CD4-positive, alpha-beta memory T cell (primary cell): Measurements from ENCODE around the gene PALLD. TPM values are rescaled to one million over a fixed set of nuclear protein-coding genes. Genes with fewer than 3 reads are reported as not detected.

Experiments
- CTCF ChIA-PET: fragments of 350-600 bp; sonication (Branson Sonifier 250); formaldehyde crosslinking; loops from one replicate; lab custom pipeline; 2021; ENCODE audit warnings: inconsistent platforms; ENCODE audit not compliant: partially characterized antibody; lab: Charles Lee
- POLR2A ChIA-PET: fragments of 350-600 bp; sonication (Branson Sonifier 250); formaldehyde crosslinking; loops from one replicate; lab custom pipeline; 2021; ENCODE audit not compliant: partially characterized antibody; lab: Charles Lee
- DNase-seq, 5 donors: peaks; one replicate each; pipeline versions ENCODE4 v3.0.0 to v3.0.0-alpha.2; 2020 to 2022; ENCODE audit warnings: mixed read lengths in 1 of 5
- H3K27ac ChIP-seq: one replicate; pipeline ENCODE4 v1.7.0; 2013; ENCODE audit warnings: low read depth, low read length
- H3K27me3 ChIP-seq: 2 replicates; pipeline ENCODE4 v1.7.0; 2013; ENCODE audit warnings: mild to moderate bottlenecking, low read length, moderate library complexity; ENCODE audit not compliant: insufficient read depth
- H3K36me3 ChIP-seq: 2 replicates; pipeline ENCODE4 v1.7.0; 2013; ENCODE audit warnings: mild to moderate bottlenecking, low read length, moderate library complexity; ENCODE audit not compliant: insufficient read depth
- H3K4me1 ChIP-seq: 2 replicates; pipeline ENCODE4 v1.7.0; 2013; ENCODE audit warnings: mild to moderate bottlenecking, low read length, moderate library complexity; ENCODE audit not compliant: insufficient read depth
- H3K4me3 ChIP-seq, 2 donors: one replicate each; pipeline ENCODE4 v1.7.0; 2013; ENCODE audit warnings: low read length in 2 of 2, mild to moderate bottlenecking in 1 of 2
- H3K9me3 ChIP-seq, 2 donors: one replicate each; pipeline ENCODE4 v1.7.0; 2013; ENCODE audit warnings: low read length in 2 of 2, control low read depth in 1 of 2; ENCODE audit not compliant: control insufficient read depth in 1 of 2
- H3K27ac Mint-ChIP-seq, 7 donors: one replicate each; pipeline ENCODE4 v1.8.0; 2020 to 2021; ENCODE audit warnings: mixed read lengths in 7 of 7, mild to moderate bottlenecking in 6 of 7, inconsistent platforms in 3 of 7, moderate library complexity in 3 of 7
- H3K27me3 Mint-ChIP-seq, 2 donors: one replicate each; pipeline ENCODE4 v1.8.0; 2020 to 2021; ENCODE audit warnings: mixed read lengths in 2 of 2
- H3K36me3 Mint-ChIP-seq, 2 donors: one replicate each; pipeline ENCODE4 v1.8.0; 2020 to 2021; ENCODE audit warnings: mixed read lengths in 2 of 2, inconsistent platforms in 1 of 2, mild to moderate bottlenecking in 1 of 2
- H3K4me1 Mint-ChIP-seq, 4 donors: one replicate each; pipeline ENCODE4 v1.8.0; 2020 to 2021; ENCODE audit warnings: mixed read lengths in 4 of 4, mild to moderate bottlenecking in 1 of 4
- H3K4me3 Mint-ChIP-seq, 8 donors: one replicate each; pipeline ENCODE4 v1.8.0; 2020 to 2021; ENCODE audit warnings: mixed read lengths in 8 of 8, mild to moderate bottlenecking in 7 of 8, moderate library complexity in 6 of 8, inconsistent platforms in 3 of 8
- H3K9me3 Mint-ChIP-seq, 8 donors: one replicate each; pipeline ENCODE4 v1.8.0; 2020 to 2021; ENCODE audit warnings: mixed read lengths in 8 of 8, mild to moderate bottlenecking in 5 of 8, inconsistent platforms in 3 of 8, moderate library complexity in 1 of 8
- intact Hi-C: fragments of 100-400 bp; cut with micrococcal nuclease; formaldehyde crosslinking; loops from one replicate; pipeline ENCODE4 v1.15.1; 2023
- polyA plus RNA-seq, 2 donors: library from polyadenylated mRNA; unstranded; fragments of 300-500 nt; fragmentation: Illumina TruSeq; gene quantifications; one replicate each; pipeline ENCODE4 v1.2.3, GENCODE V29; 2021
- total RNA-seq, 2 experiments: library from RNA; stranded (reverse); gene quantifications; one replicate each; pipeline ENCODE4 v1.2.3, GENCODE V29; 2021

PALLD gene
- total and polyA plus RNA-seq, 4 experiments from 2014 or later: 0.55 to 1.4 (median 1.0) TPM; not detected in 1

DNA sequence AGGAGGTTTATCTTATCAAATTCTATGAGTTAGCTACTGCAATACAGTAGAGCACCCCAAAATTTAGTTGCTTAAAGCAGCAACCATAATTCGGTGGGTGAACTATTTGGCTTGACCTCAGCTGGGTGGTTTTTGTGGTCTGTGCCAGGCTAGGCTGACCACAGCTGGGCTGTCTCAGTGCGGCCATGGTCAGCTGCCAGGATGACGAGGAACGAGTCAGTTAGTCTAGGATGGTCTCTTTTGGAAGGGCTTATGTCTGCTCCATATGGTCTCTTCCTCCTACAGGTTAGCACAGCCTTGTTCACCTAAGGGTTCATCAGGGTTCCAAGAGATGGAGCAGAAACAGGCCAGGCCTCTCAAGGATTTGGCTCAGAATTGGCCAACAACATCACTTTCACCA is 210.4 kb downstream of the PALLD start:
- no peaks in the 10 kb centered on the region for H3K27me3 ChIP-seq
- no peaks in the 10 kb centered on the region for H3K36me3 ChIP-seq
- Mint-ChIP-seq H3K27me3 (no peaks in the 10 kb centered on the region), H3K27ac (no peak overlapping the region), H3K4me3 (no peak overlapping the region), H3K9me3 (no peaks in the 10 kb centered on the region), H3K36me3 (no peaks in the 10 kb centered on the region), H3K4me1 (no peaks in the 10 kb centered on the region)
- no peak overlapping the region for H3K27ac ChIP-seq
- H3K4me1 ChIP-seq: no peaks in the 10 kb centered on the region
- DNase-seq: no peak
- no peak overlapping the region for H3K4me3 ChIP-seq
- H3K9me3 ChIP-seq: no peaks in the 10 kb centered on the region
- ChIA-PET POLR2A (no interaction called here), CTCF (no interaction called here)
- intact Hi-C loops: no loop called here

- Mint-ChIP-seq H3K4me3 (no peak overlapping the region), H3K27me3 (no peaks in the 10 kb centered on the region), H3K36me3 (no peaks in the 10 kb centered on the region), H3K27ac (no peak overlapping the region), H3K4me1 (no peaks in the 10 kb centered on the region), H3K9me3 (no peaks in the 10 kb centered on the region)
- H3K4me1 ChIP-seq: no peaks in the 10 kb centered on the region
- intact Hi-C loops: no loop called here
- H3K9me3 ChIP-seq: no peaks in the 10 kb centered on the region
- H3K27ac ChIP-seq: no peak overlapping the region
- DNase-seq: no peak
- H3K4me3 ChIP-seq: no peak overlapping the region
- no peaks in the 10 kb centered on the region for H3K36me3 ChIP-seq
- no peaks in the 10 kb centered on the region for H3K27me3 ChIP-seq
- ChIA-PET CTCF (no interaction called here), POLR2A (no interaction called here)
These were observed 211.3 kb downstream of the PALLD start for GRCh38 chr4:168708108-168708507.

- Mint-ChIP-seq H3K36me3 (no peaks in the 10 kb centered on the region), H3K9me3 (no peaks in the 10 kb centered on the region), H3K27me3 (no peaks in the 10 kb centered on the region), H3K4me3 (no peak overlapping the region), H3K4me1 (no peaks in the 10 kb centered on the region), H3K27ac (no peak overlapping the region)
- POLR2A ChIA-PET: no interaction called here
- Histone ChIP-seq H3K4me3 (no peak overlapping the region), H3K9me3 (no peaks in the 10 kb centered on the region), H3K27ac (no peak overlapping the region), H3K36me3 (no peaks in the 10 kb centered on the region), H3K27me3 (no peaks in the 10 kb centered on the region), H3K4me1 (no peaks in the 10 kb centered on the region)
- intact Hi-C loops: no loop called here
- no peak for DNase-seq
- CTCF ChIA-PET: no interaction called here
These were observed 213.6 kb downstream of the PALLD start for GRCh38 chr4:168710353-168710946.

- H3K27ac Mint-ChIP-seq: no peak overlapping the region
- POLR2A ChIA-PET: no interaction called here
- CTCF ChIA-PET: no interaction called here
- Histone ChIP-seq H3K27me3 (no peaks in the 10 kb centered on the region), H3K36me3 (no peaks in the 10 kb centered on the region), H3K4me1 (no peaks in the 10 kb centered on the region), H3K4me3 (no peak overlapping the region), H3K27ac (no peak overlapping the region), H3K9me3 (no peaks in the 10 kb centered on the region)
- no peaks in the 10 kb centered on the region for H3K27me3 Mint-ChIP-seq
- intact Hi-C loops: no loop called here
- H3K36me3 Mint-ChIP-seq: no peaks in the 10 kb centered on the region
- DNase-seq: no peak
- no peaks in the 10 kb centered on the region for H3K4me1 Mint-ChIP-seq
- no peak overlapping the region for H3K4me3 Mint-ChIP-seq
- no peaks in the 10 kb centered on the region for H3K9me3 Mint-ChIP-seq
These were observed 214.6 kb downstream of the PALLD start for GRCh38 chr4:168711197-168712140.

GRCh38 chr4:168712316-168712890 is 215.6 kb downstream of the PALLD start:
- Mint-ChIP-seq H3K4me3 (no peak overlapping the region), H3K36me3 (no peaks in the 10 kb centered on the region), H3K9me3 (no peaks in the 10 kb centered on the region), H3K27me3 (no peaks in the 10 kb centered on the region), H3K27ac (no peak overlapping the region), H3K4me1 (no peaks in the 10 kb centered on the region)
- Histone ChIP-seq H3K9me3 (no peaks in the 10 kb centered on the region), H3K4me1 (no peaks in the 10 kb centered on the region), H3K27ac (no peak overlapping the region), H3K36me3 (no peaks in the 10 kb centered on the region), H3K27me3 (no peaks in the 10 kb centered on the region), H3K4me3 (no peak overlapping the region)
- ChIA-PET POLR2A (no interaction called here), CTCF (no interaction called here)
- no peak for DNase-seq
- intact Hi-C loops: no loop called here

GRCh38 chr4:168713253-168713652 is 216.4 kb downstream of the PALLD start:
- no peaks in the 10 kb centered on the region for H3K9me3 ChIP-seq
- Mint-ChIP-seq H3K4me3 (no peak overlapping the region), H3K27me3 (no peaks in the 10 kb centered on the region), H3K4me1 (no peaks in the 10 kb centered on the region), H3K27ac (no peak overlapping the region), H3K36me3 (no peaks in the 10 kb centered on the region), H3K9me3 (no peaks in the 10 kb centered on the region)
- H3K4me1 ChIP-seq: no peaks in the 10 kb centered on the region
- no peak overlapping the region for H3K27ac ChIP-seq
- H3K36me3 ChIP-seq: no peaks in the 10 kb centered on the region
- CTCF ChIA-PET: no interaction called here
- intact Hi-C loops: no loop called here
- POLR2A ChIA-PET: no interaction called here
- DNase-seq: no peak
- H3K4me3 ChIP-seq: no peak overlapping the region
- H3K27me3 ChIP-seq: no peaks in the 10 kb centered on the region

- no peaks in the 10 kb centered on the region for H3K4me1 Mint-ChIP-seq
- Histone ChIP-seq H3K4me3 (no peak overlapping the region), H3K36me3 (no peaks in the 10 kb centered on the region), H3K4me1 (no peaks in the 10 kb centered on the region), H3K27ac (no peak overlapping the region), H3K27me3 (no peaks in the 10 kb centered on the region), H3K9me3 (no peaks in the 10 kb centered on the region)
- H3K9me3 Mint-ChIP-seq: peaks cover 0 to 2% (median 0%) of the 10 kb centered on the region in 8 donors
- H3K27ac Mint-ChIP-seq: no peak overlapping the region
- no peaks in the 10 kb centered on the region for H3K36me3 Mint-ChIP-seq
- intact Hi-C loops: no loop called here
- no peak for DNase-seq
- no peak overlapping the region for H3K4me3 Mint-ChIP-seq
- ChIA-PET POLR2A (no interaction called here), CTCF (no interaction called here)
- H3K27me3 Mint-ChIP-seq: no peaks in the 10 kb centered on the region
These were observed 219.0 kb downstream of the PALLD start for GRCh38 chr4:168715896-168716295.
